Muscle layer of colon (tissue), 2 donors: ENCODE results near the gene SEC22C.

ENCODE experiments used
- H3K27ac ChIP-seq: one replicate; pipeline ENCODE4 v1.7.0; 2013; ENCODE audit warnings: low read depth, mild to moderate bottlenecking, low read length, moderate library complexity
- H3K27me3 ChIP-seq, 2 donors: one replicate each; pipeline ENCODE4 v1.7.0; 2013; ENCODE audit warnings: low read length in 2 of 2, mild to moderate bottlenecking in 2 of 2; ENCODE audit not compliant: insufficient read depth in 2 of 2, control insufficient read depth in 1 of 2
- H3K36me3 ChIP-seq: one replicate; pipeline ENCODE4 v1.7.0; 2013; ENCODE audit warnings: mild to moderate bottlenecking, low read length; ENCODE audit not compliant: insufficient read depth
- H3K4me1 ChIP-seq: one replicate; pipeline ENCODE4 v1.7.0; 2013; ENCODE audit warnings: mild to moderate bottlenecking, low read length; ENCODE audit not compliant: insufficient read depth
- H3K4me3 ChIP-seq, 2 donors: one replicate each; pipeline ENCODE4 v1.7.0; 2013; ENCODE audit warnings: low read length in 2 of 2, low read depth in 1 of 2, mild to moderate bottlenecking in 1 of 2, moderate library complexity in 1 of 2
- H3K9ac ChIP-seq: one replicate; pipeline ENCODE4 v1.7.0; 2013; ENCODE audit warnings: low read length
- H3K9me3 ChIP-seq: one replicate; pipeline ENCODE4 v1.7.0; 2013; ENCODE audit warnings: mild to moderate bottlenecking, low read length
- donor health status: abdominal sarcoma.
- donor health status: Adenocarcinoma of cecum.

Gene SEC22C

GRCh38 chr3:42508562-42508961 is 73.2 kb downstream of the SEC22C start:
- no peak overlapping the region for H3K27ac ChIP-seq
- no peak overlapping the region for H3K9ac ChIP-seq
- peaks cover 2% of the 10 kb centered on the region in 2 donors for H3K27me3 ChIP-seq
- H3K36me3 ChIP-seq, result no peaks in the 10 kb centered on the region
- no peaks in the 10 kb centered on the region for H3K4me1 ChIP-seq
- no peaks in the 10 kb centered on the region for H3K9me3 ChIP-seq
- no peak overlapping the region for H3K4me3 ChIP-seq

DNA sequence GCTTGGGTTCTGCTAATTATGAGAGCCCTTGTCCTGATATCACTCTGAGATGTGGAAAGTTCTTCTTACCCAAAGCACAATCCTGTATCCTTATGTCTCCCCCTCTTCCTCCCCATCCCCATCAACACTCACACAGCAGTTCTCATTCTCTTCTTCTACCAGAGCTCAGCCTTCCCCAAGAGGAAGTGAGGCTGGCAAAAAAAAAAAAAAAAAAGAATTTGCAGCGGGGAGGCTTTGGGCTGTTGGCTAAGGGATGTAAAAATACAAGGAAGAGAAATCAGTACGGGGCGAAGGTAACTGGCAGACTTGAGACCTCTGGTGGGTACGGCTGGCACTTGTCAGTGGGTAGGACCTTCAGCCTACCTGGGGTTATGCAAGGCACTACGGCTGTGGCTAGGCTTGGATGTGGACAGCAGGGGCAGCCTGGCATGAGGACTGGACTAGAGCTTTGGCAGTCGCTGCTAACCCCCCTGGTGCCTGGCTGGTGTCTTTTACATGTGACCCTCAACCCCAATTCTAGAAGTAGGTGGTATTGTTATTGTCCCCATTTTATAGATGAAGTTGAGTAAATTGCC is 73.9 kb downstream of the SEC22C start:
- H3K9ac ChIP-seq, result no peak overlapping the region
- H3K9me3 ChIP-seq, result no peaks in the 10 kb centered on the region
- no peak overlapping the region for H3K27ac ChIP-seq
- H3K36me3 ChIP-seq, result no peaks in the 10 kb centered on the region
- no peak overlapping the region for H3K4me3 ChIP-seq
- peaks cover 8 to 9% of the 10 kb centered on the region in 2 donors for H3K27me3 ChIP-seq
- H3K4me1 ChIP-seq, result no peaks in the 10 kb centered on the region

- Histone ChIP-seq H3K9me3 (no peaks in the 10 kb centered on the region), H3K4me1 (peaks cover 1% of the 10 kb centered on the region), H3K36me3 (no peaks in the 10 kb centered on the region), H3K9ac (no peak overlapping the region), H3K4me3 (no peak overlapping the region), H3K27me3 (peaks cover 8 to 15% of the 10 kb centered on the region in 2 donors), H3K27ac (no peak overlapping the region)
These were observed 74.5 kb downstream of the SEC22C start for GRCh38 chr3:42507252-42507651.

DNA sequence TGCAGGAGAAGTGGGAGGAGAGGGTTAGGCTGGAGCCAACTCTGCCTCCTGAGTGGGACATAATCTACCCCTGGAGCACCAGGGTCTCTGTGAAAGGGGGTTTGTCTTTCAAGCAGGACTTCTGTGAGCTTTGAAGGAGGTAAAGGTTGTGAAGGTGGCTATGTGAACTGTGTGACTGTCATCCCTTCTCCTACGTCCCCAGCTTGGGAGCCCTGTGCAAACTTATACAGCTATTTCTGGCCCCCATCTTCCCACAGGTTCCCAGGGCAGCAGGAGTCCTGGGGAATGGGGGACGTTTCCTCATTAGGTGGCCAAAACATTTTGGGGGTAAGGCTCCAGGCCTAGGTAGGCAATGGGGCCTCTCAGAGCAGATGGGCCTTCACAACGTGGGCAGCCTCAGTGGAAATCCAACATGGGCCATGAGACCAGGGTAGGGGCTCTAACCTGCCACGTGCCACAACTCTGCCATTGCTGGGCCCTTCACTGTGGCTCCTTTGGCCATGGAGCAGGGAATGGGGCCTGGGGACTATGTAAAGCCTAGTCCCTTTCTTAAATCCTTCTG is 75.8 kb downstream of the SEC22C start:
- Histone ChIP-seq H3K9me3 (no peaks in the 10 kb centered on the region), H3K4me3 (no peak overlapping the region), H3K4me1 (peaks cover 8% of the 10 kb centered on the region)

GRCh38 chr3:42505128-42505848 is 76.5 kb downstream of the SEC22C start:
- Histone ChIP-seq H3K9ac (no peak overlapping the region), H3K9me3 (no peaks in the 10 kb centered on the region), H3K4me3 (no peak overlapping the region), H3K27me3 (peaks cover 8 to 29% of the 10 kb centered on the region in 2 donors), H3K4me1 (peaks cover 8% of the 10 kb centered on the region), H3K36me3 (no peaks in the 10 kb centered on the region), H3K27ac (no peak overlapping the region)

More for the DNA sequence above, 75.8 kb downstream of the SEC22C start:
- Histone ChIP-seq H3K36me3 (no peaks in the 10 kb centered on the region), H3K27ac (no peak overlapping the region), H3K9ac (no peak overlapping the region), H3K27me3 (peaks cover 8 to 28% of the 10 kb centered on the region in 2 donors)

DNA sequence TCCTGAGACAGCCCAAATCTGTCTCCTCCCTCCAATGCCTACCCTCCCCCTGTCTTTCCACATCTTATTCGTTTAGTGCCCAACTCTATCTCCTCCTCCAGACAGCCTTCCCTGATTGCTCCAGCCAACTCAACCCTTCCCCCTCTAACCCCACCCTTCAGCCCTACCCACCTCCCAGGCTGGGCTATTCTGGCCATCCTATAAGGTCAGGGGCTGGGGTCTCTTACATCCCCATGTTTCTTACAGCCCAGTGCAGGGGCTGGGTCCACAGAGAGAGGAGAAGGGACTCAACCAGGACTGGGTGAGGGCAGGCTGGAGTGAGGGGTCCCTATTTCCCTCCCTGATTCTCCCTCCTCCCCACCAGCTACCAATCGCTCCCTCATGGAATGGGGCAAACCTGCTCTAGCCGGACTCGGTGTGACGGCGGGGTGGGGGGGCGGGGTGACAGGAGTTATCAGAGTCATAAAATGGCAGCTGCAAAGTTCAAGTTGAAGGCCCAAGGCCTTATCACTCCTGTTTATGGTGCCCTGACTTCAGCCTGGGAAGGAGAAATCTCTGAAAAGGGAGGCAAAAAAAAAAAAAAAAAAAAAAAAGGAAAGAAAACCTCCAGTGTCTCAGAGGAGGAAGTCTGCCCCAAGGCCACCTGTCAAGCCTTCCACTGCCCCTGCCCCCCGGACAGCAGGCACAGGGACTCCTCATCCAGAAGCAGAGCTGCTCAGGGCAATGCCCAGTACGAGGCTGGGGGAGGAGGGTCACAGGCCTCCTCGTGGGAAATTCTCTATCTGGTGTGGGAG is 77.2 kb downstream of the SEC22C start:
- Histone ChIP-seq H3K4me1 (peaks cover 8% of the 10 kb centered on the region), H3K36me3 (no peaks in the 10 kb centered on the region), H3K9me3 (no peaks in the 10 kb centered on the region), H3K27ac (no peak overlapping the region), H3K4me3 (no peak overlapping the region), H3K9ac (no peak overlapping the region), H3K27me3 (peaks cover 8 to 30% of the 10 kb centered on the region in 2 donors)

DNA sequence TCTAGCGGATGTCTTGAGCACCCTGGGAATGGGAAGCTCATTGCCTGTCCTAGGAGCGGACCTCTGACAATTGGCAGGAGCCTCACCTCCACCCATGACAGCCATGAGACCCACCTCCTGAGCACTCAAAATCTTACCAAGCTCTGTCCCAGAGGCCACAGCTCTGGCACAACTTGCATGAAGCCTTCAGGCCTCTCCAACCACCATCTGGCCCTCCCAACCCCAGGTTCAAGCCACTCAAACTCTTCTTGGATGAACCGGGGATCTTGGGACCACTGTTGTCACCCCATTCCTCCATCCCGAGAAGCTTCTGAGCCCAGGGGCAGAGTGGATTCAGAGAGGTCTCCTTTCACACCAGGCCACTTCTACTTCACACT is 77.8 kb downstream of the SEC22C start:
- Histone ChIP-seq H3K4me3 (no peak overlapping the region), H3K9ac (no peak overlapping the region), H3K4me1 (peaks cover 8% of the 10 kb centered on the region), H3K27me3 (peaks cover 8 to 36% of the 10 kb centered on the region in 2 donors), H3K9me3 (no peaks in the 10 kb centered on the region), H3K27ac (no peak overlapping the region), H3K36me3 (no peaks in the 10 kb centered on the region)

DNA sequence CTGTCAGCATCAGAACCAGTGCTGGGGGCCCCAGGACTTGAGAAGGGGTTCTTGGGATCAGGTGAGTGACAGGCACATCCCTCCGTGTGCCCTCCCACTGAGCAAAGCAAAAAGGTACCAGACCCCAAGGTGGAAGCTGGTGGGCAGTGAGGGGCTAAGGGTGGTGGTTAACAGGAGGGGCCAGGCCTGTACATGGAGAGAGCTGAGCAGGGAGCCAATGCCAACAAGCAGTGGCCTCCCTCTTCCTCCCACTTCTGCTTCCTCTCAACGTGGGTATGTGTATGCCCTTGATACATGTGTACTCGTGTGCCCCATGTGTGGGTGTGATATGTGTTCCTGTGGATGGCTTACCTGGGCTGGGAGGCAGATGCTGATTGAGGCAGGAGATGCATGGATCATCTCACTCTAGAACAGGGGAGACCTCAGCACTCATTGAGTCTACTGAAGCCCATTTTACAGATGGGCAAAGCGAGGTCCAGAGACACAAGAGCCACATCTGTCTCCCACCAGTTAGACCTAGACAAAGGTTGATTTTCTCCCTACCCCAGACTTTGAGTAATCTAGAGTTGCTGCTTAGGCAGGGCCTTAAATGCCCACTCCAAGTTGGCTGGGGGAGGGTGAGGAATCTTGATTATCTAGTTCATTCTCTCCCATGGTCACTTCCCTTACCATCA is 78.4 kb downstream of the SEC22C start:
- H3K9ac ChIP-seq, result no peak overlapping the region
- no peaks in the 10 kb centered on the region for H3K9me3 ChIP-seq
- no peak overlapping the region for H3K27ac ChIP-seq
- no peak overlapping the region for H3K4me3 ChIP-seq
- peaks cover 8 to 39% of the 10 kb centered on the region in 2 donors for H3K27me3 ChIP-seq
- H3K4me1 ChIP-seq, result peaks cover 8% of the 10 kb centered on the region
- no peaks in the 10 kb centered on the region for H3K36me3 ChIP-seq

- H3K4me1 ChIP-seq, result peaks cover 8% of the 10 kb centered on the region
These were observed 79.1 kb downstream of the SEC22C start, which contains the start of gene VIPR1 for GRCh38 chr3:42502429-42503250. Gene VIPR1 (plus strand): TSS chr3:42502643. CDS start chr3:42502736, 93 bp downstream.

DNA sequence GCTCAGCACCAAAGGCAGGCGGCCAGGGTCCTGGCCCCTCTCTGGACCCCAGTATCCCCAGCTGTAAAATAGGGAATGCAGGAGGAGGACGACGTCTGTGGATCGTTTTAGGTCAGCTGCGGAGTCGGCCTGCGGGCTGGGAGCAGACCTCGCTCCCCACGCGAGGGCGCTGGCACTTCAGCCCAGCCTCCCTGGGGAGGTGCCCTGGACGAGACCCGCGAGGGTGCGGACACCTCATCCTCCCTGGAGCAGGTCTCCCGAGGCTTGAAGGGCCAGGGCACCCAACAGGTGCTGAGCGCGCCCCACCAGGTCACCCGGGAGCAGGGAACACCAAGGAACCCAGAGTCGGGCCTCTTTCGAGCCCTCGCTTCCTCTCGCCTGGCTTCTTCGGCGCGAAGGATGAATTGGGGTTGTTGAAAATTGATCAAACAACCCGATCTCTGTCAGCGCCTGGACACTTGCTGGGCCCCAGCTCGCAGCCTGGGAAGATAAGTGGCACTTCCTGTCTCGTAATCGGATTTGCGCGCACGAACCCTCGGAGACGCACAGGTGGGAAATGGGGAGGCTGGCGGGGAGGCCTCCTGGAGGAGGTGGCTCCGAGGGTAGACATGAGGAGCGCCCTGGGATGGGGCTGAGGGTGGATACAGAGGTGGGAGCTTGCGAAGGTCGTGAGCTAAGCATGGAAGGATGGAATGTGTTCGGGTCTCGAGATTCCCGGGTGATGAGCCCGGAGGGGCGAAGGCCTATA is 79.9 kb downstream of the SEC22C start:
- no peak overlapping the region for H3K27ac ChIP-seq
- peaks cover 8% of the 10 kb centered on the region for H3K4me1 ChIP-seq
- H3K27me3 ChIP-seq, result peaks cover 8 to 39% of the 10 kb centered on the region in 2 donors

More at GRCh38 chr3:42502429-42503250, 79.1 kb downstream of the SEC22C start, which contains the start of gene VIPR1:
- peaks cover 8 to 39% of the 10 kb centered on the region in 2 donors for H3K27me3 ChIP-seq
- no peaks in the 10 kb centered on the region for H3K9me3 ChIP-seq
- H3K27ac ChIP-seq, result no peak within 1 kb of the TSS
- no peaks in the 10 kb centered on the region for H3K36me3 ChIP-seq
- H3K4me3 ChIP-seq, result peak within 1 kb of the TSS; percentile 41 to 58
- no peak within 1 kb of the TSS for H3K9ac ChIP-seq

More for the DNA sequence above, 79.9 kb downstream of the SEC22C start:
- H3K36me3 ChIP-seq, result no peaks in the 10 kb centered on the region
- no peak overlapping the region for H3K9ac ChIP-seq
- no peaks in the 10 kb centered on the region for H3K9me3 ChIP-seq
- peak overlapping the region; percentile 41 to 58 for H3K4me3 ChIP-seq
